OCI-LY7 (cell line): Measurements from ENCODE around the gene KDSR.

ENCODE experiments used
- CTCF ChIP-seq: fragments of 200-600 bp; sonication (generic); conservative IDR thresholded peaks from 2 replicates; pipeline ENCODE4 v1.5.1; 2014; ENCODE audit warnings: mild to moderate bottlenecking, antibody characterized with exemption, low read length, moderate library complexity, mixed read lengths
- EZH2phosphoT487 ChIP-seq: fragments of 200-600 bp; sonication (generic); IDR thresholded peaks from 2 replicates; pipeline ENCODE4 v1.6.1; 2018; ENCODE audit warnings: low read depth, borderline replicate concordance, mild to moderate bottlenecking, mixed run types, antibody characterized with exemption, low read length, moderate library complexity, mixed read lengths

DNA sequence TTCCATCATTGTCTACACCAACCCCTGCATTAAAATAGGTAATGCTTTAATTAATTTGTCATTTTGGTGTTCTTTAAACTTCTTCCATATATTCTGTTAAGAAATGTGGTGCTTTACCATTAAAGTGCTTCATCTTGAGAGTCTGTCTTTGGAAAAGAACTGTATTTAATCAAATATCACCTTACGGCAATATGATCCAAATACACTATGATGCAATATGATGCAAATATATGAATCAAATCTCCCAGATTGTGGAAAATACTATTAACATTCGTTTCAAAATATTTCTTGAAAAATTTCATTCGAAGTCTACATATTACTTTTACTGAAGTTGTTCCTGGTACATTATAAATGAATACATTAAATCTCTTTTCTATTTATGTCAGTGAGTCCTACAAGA is 32.3 kb upstream of the KDSR start:
- TF ChIP-seq CTCF: no peak
- no peak for TF ChIP-seq EZH2phosphoT487
